ENCODE measurements around the gene LRP1B.

The LRP1B gene

DNA sequence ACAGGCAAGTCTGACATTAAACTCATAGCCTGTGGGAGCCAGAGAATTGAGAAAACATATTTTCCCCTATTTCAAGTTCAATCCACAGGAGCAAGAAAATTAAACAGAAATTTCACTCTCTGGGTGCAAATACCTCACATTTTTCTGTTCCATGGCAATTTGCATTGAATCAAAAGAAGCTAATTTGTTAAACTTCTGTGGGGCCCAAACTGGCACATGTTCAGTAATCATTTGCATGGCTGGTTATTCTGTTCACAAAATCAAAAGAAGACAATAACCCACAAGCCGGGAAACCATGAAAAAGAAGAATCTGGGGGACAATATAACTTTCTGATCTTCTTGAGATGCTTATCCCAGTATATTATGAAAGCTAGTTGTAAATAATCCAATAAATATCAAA, 363.1 kb downstream of the LRP1B start:
- Mint-ChIP-seq H3K4me1 (no peaks in the 10 kb centered on the region), H3K27ac (no peak overlapping the region), H3K27me3 (no peaks in the 10 kb centered on the region), H3K4me3 (no peak overlapping the region), H3K9me3 (no peaks in the 10 kb centered on the region), H3K36me3 (no peaks in the 10 kb centered on the region)

- H3K9me3 Mint-ChIP-seq = no peaks in the 10 kb centered on the region
- H3K4me3 Mint-ChIP-seq = no peak overlapping the region
- H3K27ac Mint-ChIP-seq = no peak overlapping the region
- H3K27me3 Mint-ChIP-seq = no peaks in the 10 kb centered on the region
- no peaks in the 10 kb centered on the region for H3K36me3 Mint-ChIP-seq
- H3K4me1 Mint-ChIP-seq = no peaks in the 10 kb centered on the region
Observed at GRCh38 chr2:141767051-141767450, 363.8 kb downstream of the LRP1B start.

GRCh38 chr2:141766225-141766624, 364.6 kb downstream of the LRP1B start:
- Mint-ChIP-seq H3K4me1 (no peaks in the 10 kb centered on the region), H3K4me3 (no peak overlapping the region), H3K9me3 (no peaks in the 10 kb centered on the region), H3K27ac (no peak overlapping the region), H3K27me3 (no peaks in the 10 kb centered on the region), H3K36me3 (no peaks in the 10 kb centered on the region)

DNA sequence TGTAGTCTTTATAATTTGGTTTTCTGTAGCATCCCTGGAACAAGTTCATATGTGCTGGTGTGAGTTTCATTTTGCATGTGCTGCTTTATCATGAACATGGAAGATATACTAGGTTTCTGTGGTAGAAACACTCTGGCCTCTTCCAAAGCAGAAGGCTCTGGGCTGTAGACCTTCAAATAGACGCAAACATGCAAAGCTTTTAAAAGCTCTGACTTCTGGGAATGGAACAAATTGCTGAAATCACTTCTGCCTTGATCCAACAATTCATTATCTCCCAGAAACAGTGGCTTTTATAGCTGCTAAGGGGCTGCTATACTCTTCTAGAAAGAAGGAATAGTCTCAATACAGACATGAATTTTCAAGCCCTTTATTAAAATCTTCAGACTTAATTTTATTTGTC, 382.2 kb downstream of the LRP1B start:
- Mint-ChIP-seq H3K27me3 (no peaks in the 10 kb centered on the region), H3K27ac (no peak overlapping the region), H3K9me3 (peaks cover 8% of the 10 kb centered on the region), H3K4me1 (no peaks in the 10 kb centered on the region), H3K4me3 (no peak overlapping the region), H3K36me3 (no peaks in the 10 kb centered on the region)

DNA sequence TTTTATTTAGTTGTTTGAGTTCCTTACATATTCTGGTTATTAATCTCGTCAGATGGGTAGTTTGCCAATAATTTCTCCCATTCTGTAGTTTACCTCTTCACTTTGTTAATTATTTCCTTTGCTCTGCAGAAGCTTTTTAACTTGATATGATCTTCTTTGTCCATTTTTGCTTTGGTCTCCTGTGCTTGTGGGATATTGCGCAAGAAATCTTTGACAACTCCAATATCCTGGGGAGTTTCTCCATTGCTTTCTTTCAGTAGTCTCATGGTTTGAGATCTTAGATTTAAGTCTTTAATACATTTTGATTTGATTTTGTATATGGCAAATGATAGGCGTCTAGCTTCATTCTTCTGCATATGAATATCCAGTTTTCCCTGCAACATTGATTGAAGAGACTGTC, 389.2 kb downstream of the LRP1B start:
- H3K27me3 Mint-ChIP-seq = no peaks in the 10 kb centered on the region
- no peak overlapping the region for H3K27ac Mint-ChIP-seq
- H3K36me3 Mint-ChIP-seq = no peaks in the 10 kb centered on the region
- no peak overlapping the region for H3K4me3 Mint-ChIP-seq
- peaks cover 4% of the 10 kb centered on the region for H3K9me3 Mint-ChIP-seq
- H3K4me1 Mint-ChIP-seq = no peaks in the 10 kb centered on the region

DNA sequence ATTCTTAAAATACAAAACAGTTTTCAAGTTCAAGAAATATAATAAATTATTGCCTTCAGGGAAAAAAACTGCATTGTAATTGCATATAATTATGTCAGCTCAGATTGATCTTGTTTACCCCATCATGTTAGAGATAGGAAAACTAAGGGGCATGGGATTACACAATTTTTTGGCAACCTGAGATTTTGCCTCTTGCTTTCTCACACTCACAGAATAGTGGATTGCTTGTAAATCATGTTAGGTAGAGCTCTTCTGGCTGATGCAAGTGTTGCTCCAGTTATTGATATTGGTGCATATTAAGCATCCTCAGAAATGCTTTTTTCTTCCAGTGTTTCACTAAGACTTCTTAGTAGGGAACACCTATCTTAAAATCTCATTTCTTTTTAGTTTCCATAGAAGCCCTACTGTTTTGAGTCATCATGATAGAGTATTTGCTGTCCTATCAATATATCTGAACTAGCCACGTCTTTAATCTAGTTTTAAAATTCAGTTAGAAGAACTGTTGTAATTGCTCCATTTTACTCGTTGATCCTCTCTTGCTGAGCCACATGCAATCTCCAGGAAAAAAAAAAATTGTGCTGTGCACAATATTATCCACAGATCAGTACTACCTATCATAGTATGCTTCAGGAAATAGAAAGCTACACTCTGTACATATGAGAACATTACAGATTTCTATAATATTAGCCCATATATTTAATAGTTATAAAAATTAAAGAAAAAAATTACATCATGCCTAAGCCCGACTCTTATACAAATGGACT, 393.1 kb downstream of the LRP1B start:
- H3K36me3 Mint-ChIP-seq = no peaks in the 10 kb centered on the region
- H3K4me1 Mint-ChIP-seq = no peaks in the 10 kb centered on the region
- no peak overlapping the region for H3K4me3 Mint-ChIP-seq
- H3K9me3 Mint-ChIP-seq = no peaks in the 10 kb centered on the region
- no peaks in the 10 kb centered on the region for H3K27me3 Mint-ChIP-seq
- H3K27ac Mint-ChIP-seq = no peak overlapping the region

DNA sequence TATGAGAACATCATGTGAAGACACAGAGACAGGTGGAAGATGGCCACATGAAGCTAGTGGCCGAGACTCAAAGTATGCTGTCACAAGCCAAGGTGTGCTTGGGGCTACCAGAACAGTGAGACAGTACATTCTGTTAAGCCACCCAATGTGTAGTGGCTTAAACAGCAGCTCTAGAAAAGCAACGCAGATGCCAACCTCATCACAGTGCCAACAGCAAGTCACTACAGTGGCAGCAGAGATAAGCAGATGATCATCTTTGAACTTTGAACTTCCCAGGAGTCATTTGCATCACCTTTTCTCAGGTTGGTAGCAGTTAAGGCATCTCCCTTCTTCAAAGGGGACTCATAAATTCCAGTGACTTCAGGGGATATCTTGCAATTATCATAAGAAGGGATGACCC, 394.4 kb downstream of the LRP1B start:
- no peaks in the 10 kb centered on the region for H3K36me3 Mint-ChIP-seq
- H3K4me3 Mint-ChIP-seq = no peak overlapping the region
- no peaks in the 10 kb centered on the region for H3K9me3 Mint-ChIP-seq
- no peaks in the 10 kb centered on the region for H3K4me1 Mint-ChIP-seq
- H3K27me3 Mint-ChIP-seq = no peaks in the 10 kb centered on the region
- H3K27ac Mint-ChIP-seq = no peak overlapping the region

DNA sequence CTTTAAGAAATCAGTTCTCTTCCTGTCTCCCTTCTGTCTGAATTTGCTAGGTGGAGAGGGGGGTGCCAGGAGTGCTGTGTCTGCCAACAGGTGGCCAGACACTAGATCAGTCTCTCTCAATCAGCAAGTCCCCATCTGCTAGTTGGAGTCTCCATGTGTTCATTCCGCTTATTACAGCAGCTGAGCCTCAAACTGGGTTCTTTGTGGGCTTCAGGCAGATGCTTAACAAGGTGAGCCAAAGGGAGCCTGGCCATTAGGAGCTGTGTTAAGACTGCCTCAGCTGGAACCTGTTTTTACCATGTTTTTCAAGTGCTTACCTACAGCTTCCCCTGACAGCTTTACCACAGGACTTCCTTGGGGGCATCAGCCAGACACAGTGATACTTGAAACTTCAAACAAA, 401.9 kb downstream of the LRP1B start:
- H3K27ac Mint-ChIP-seq = no peak overlapping the region
- no peaks in the 10 kb centered on the region for H3K36me3 Mint-ChIP-seq
- H3K9me3 Mint-ChIP-seq = peaks cover 11% of the 10 kb centered on the region
- H3K27me3 Mint-ChIP-seq = no peaks in the 10 kb centered on the region
- no peaks in the 10 kb centered on the region for H3K4me1 Mint-ChIP-seq
- no peak overlapping the region for H3K4me3 Mint-ChIP-seq

DNA sequence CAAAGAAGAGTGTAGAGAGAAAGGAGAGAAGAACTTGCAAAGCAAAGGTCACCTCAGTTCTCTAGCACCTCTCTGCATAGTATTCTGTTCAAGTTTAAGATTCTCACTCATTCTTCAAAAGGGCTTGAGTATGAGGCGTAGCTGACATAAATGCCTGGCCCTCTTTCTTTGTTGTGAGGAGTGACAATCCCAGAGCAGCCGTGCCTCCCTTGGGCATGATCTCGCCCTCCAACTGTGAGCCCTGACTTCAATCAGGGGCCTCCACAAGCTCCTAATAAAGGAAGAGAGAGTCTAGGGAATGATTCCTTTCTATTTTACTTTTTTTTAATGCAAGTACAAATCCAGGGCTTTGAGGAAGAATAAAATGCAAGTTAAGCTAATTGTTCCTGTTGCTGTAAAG, 402.7 kb downstream of the LRP1B start:
- H3K27me3 Mint-ChIP-seq = no peaks in the 10 kb centered on the region

GRCh38 chr2:141724426-141724825, 406.4 kb downstream of the LRP1B start:
- H3K4me1 Mint-ChIP-seq = no peaks in the 10 kb centered on the region
- H3K4me3 Mint-ChIP-seq = no peak overlapping the region
- H3K27ac Mint-ChIP-seq = no peak overlapping the region
- no peaks in the 10 kb centered on the region for H3K27me3 Mint-ChIP-seq
- H3K36me3 Mint-ChIP-seq = no peaks in the 10 kb centered on the region
- peaks cover 12% of the 10 kb centered on the region for H3K9me3 Mint-ChIP-seq

More for the DNA sequence above, 402.7 kb downstream of the LRP1B start:
- no peak overlapping the region for H3K27ac Mint-ChIP-seq
- H3K4me3 Mint-ChIP-seq = no peak overlapping the region
- no peaks in the 10 kb centered on the region for H3K4me1 Mint-ChIP-seq
- no peaks in the 10 kb centered on the region for H3K36me3 Mint-ChIP-seq
- H3K9me3 Mint-ChIP-seq = peaks cover 12% of the 10 kb centered on the region

DNA sequence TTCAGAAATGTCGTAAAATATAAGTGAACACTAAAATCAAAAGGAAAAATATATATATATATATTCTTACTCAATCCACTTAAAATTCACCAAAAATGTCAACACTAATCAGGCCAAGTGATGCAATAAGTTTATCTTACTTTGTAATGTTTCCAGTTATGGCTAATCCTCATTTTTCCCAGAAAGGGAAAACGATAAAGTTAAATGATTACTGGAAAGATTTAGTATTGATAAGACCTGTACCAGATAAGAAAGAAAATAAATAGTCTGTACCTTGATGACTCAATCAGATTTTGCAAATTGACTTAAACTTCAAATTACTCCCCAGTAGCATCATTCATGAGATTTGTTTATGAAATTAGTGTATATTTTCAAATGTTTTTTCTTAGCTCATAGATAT, 407.0 kb downstream of the LRP1B start:
- Mint-ChIP-seq H3K27me3 (no peaks in the 10 kb centered on the region), H3K27ac (no peak overlapping the region), H3K4me1 (no peaks in the 10 kb centered on the region), H3K9me3 (peaks cover 10% of the 10 kb centered on the region), H3K36me3 (no peaks in the 10 kb centered on the region), H3K4me3 (no peak overlapping the region)

DNA sequence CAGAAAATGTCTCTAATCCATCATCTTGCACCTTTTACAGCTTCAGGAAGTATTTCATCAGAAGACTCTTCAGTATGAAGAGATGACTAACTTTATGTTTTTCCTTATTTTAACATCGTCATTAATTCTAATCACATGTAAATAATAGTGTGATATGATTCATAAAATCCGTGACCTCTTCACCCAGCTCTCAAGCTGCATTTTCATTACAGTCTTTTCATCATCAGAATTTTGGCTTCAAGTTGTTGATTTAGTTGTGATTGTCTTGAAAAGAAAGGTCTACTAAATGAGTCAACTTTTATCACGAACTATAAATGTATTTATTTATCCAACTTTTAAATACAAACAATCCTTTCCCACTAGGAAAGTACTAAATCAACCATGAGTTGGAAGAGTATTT, 410.3 kb downstream of the LRP1B start:
- H3K27me3 Mint-ChIP-seq = no peaks in the 10 kb centered on the region
- H3K36me3 Mint-ChIP-seq = no peaks in the 10 kb centered on the region
- no peaks in the 10 kb centered on the region for H3K4me1 Mint-ChIP-seq
- no peak overlapping the region for H3K4me3 Mint-ChIP-seq
- H3K27ac Mint-ChIP-seq = no peak overlapping the region
- H3K9me3 Mint-ChIP-seq = peaks cover 7% of the 10 kb centered on the region

DNA sequence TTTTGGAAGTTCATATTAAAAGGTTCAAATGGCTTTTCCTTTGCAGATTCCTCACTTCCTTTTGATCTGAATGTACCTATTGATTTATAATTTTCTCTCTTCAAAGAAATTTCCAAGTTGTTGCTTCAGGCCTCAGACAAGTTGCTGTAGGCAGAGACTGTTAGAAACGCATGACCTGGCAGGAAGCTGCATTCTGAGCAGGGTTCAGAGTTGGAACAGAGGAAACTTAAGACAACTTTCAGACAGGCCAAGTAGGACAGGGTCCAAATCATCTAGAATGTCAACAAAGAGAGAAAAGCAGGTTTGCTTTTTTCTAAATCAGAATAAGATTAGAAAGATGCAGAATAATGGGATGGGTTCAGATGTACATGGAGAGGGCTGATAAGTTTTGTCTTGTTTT, 416.3 kb downstream of the LRP1B start:
- H3K4me1 Mint-ChIP-seq = no peaks in the 10 kb centered on the region
- H3K9me3 Mint-ChIP-seq = no peaks in the 10 kb centered on the region
- H3K36me3 Mint-ChIP-seq = no peaks in the 10 kb centered on the region
- H3K4me3 Mint-ChIP-seq = no peak overlapping the region
- H3K27me3 Mint-ChIP-seq = no peaks in the 10 kb centered on the region
- H3K27ac Mint-ChIP-seq = no peak overlapping the region

DNA sequence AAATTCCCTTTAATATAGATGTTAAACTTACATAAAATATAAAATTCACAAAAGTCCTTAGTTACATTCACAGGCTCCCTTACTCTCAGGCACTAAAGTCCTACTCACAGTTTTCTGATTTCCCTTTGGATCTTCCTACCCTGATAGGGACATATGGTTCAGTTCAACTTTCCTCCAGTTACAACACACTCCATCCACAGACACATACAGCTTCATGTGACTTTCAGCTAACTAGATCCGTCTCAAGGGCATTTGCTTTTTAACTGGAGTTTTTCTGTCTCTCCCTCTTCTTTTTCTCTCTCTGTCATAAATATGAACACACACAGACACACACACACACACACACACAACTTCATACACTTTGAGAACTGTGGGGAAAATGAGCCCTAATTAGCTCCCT, 419.2 kb downstream of the LRP1B start:
- Mint-ChIP-seq H3K27ac (no peak overlapping the region), H3K4me1 (no peaks in the 10 kb centered on the region), H3K36me3 (no peaks in the 10 kb centered on the region), H3K27me3 (no peaks in the 10 kb centered on the region), H3K9me3 (no peaks in the 10 kb centered on the region), H3K4me3 (no peak overlapping the region)

DNA sequence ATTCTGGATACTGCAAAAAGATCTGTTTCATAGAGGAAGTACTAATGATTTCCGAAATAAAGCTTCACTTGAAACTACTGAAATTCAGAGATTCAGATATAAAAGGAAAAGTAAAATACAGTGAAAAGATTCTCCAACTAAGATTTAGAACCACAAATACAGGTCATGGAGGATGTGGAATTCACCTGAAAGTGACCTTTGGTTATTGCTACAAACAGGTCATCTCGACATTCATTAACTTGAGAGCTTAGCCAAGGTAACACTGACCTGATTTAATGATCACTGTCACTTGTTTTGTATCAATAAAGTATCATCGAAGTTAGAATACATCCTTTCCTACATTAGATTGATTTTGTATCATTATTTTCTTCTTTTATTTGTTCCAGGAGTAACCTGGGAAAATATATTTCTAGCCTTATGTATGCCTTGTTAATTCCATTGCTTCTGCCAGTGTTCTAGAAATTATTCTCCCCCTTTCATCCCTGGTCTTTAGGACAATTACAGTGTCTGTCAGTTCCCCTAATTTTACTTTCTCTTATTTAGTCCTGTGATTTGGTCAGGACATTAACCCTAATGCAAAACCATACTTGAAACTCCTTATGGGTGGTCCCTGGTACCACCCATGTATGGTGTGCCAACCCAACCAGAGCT, 420.1 kb downstream of the LRP1B start:
- no peaks in the 10 kb centered on the region for H3K4me1 Mint-ChIP-seq
- no peak overlapping the region for H3K4me3 Mint-ChIP-seq
- H3K9me3 Mint-ChIP-seq = no peaks in the 10 kb centered on the region
- no peaks in the 10 kb centered on the region for H3K27me3 Mint-ChIP-seq
- H3K36me3 Mint-ChIP-seq = no peaks in the 10 kb centered on the region
- H3K27ac Mint-ChIP-seq = no peak overlapping the region

DNA sequence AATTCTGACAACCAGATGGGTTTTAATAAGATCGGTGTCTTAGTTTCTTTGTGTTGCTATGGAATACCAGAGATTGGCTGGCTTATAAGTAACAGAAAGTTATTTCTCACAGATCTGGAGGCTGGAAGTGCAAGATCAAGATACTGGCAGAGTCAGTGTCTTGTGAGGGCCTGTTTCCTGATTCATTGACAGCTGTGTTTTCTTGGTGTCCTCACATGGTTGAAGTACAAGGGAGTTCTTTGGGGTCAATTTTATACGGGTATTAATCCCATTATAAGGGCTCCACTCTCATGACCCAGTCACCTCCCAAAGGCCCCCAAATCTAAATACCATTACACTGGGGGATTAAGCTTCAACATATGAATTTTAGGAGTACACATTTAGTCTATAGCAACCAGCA, 421.1 kb downstream of the LRP1B start:
- no peaks in the 10 kb centered on the region for H3K9me3 Mint-ChIP-seq
- no peak overlapping the region for H3K27ac Mint-ChIP-seq
- no peaks in the 10 kb centered on the region for H3K36me3 Mint-ChIP-seq
- no peaks in the 10 kb centered on the region for H3K27me3 Mint-ChIP-seq
- H3K4me3 Mint-ChIP-seq = no peak overlapping the region
- no peaks in the 10 kb centered on the region for H3K4me1 Mint-ChIP-seq

- H3K4me1 Mint-ChIP-seq = no peaks in the 10 kb centered on the region
- H3K27me3 Mint-ChIP-seq = no peaks in the 10 kb centered on the region
- no peaks in the 10 kb centered on the region for H3K36me3 Mint-ChIP-seq
- H3K9me3 Mint-ChIP-seq = no peaks in the 10 kb centered on the region
- H3K4me3 Mint-ChIP-seq = no peak overlapping the region
- H3K27ac Mint-ChIP-seq = no peak overlapping the region
Observed at GRCh38 chr2:141707486-141707885, 423.3 kb downstream of the LRP1B start.
